CD14-positive monocyte (primary cell): ENCODE measurements around the gene EPHB6. TPM values are rescaled to one million over a fixed set of nuclear protein-coding genes. Genes with fewer than 3 reads are reported as not detected.

Experiments
- DNase-seq, 3 donors: peaks; one replicate each; pipeline ENCODE4 v3.0.0-alpha.2; 2011 to 2022
- H2AFZ ChIP-seq: 2 replicates; pipeline ENCODE4 v1.6.0; 2012; ENCODE audit warnings: mild to moderate bottlenecking, low read depth, low read length, inconsistent platforms; ENCODE audit not compliant: insufficient read depth, poor library complexity, severe bottlenecking
- H3K27ac ChIP-seq, 2 donors: 1 replicate in 1 of 2; 2 replicates in 1 of 2; pipeline ENCODE4 v1.5.1; 2012 to 2013; ENCODE audit warnings: low read length in 2 of 2, control low read depth in 1 of 2, inconsistent platforms in 1 of 2, low read depth in 1 of 2, mild to moderate bottlenecking in 1 of 2
- H3K27me3 ChIP-seq, 2 donors: one replicate each; pipeline versions ENCODE4 v1.6.0 to v1.6.1; 2011 to 2013; ENCODE audit warnings: low read length in 2 of 2; ENCODE audit not compliant: control insufficient read depth in 2 of 2, insufficient read depth in 2 of 2
- H3K36me3 ChIP-seq, 2 donors: replicated peaks in 1 of 2; 1 replicate in 1 of 2; 2 replicates in 1 of 2; pipeline versions ENCODE4 v1.5.1 to v1.6.1; 2012 to 2013; ENCODE audit warnings: low read length in 2 of 2, control low read depth in 1 of 2, inconsistent platforms in 1 of 2, mild to moderate bottlenecking in 1 of 2; ENCODE audit not compliant: insufficient read depth in 2 of 2, control insufficient read depth in 1 of 2
- H3K4me1 ChIP-seq, 2 donors: 1 replicate in 1 of 2; 2 replicates in 1 of 2; pipeline versions ENCODE4 v1.5.1 to v1.6.1; 2012 to 2013; ENCODE audit warnings: low read length in 2 of 2, control low read depth in 1 of 2, inconsistent platforms in 1 of 2, mild to moderate bottlenecking in 1 of 2, moderate library complexity in 1 of 2; ENCODE audit not compliant: insufficient read depth in 2 of 2, control insufficient read depth in 1 of 2
- H3K4me2 ChIP-seq: replicated peaks from 2 replicates; pipeline ENCODE3; 2012; ENCODE audit warnings: low read length, moderate library complexity, mild to moderate bottlenecking; ENCODE audit not compliant: poor library complexity, severe bottlenecking; ENCODE audit errors: extremely low read depth
- H3K4me3 ChIP-seq, 3 experiments: fragments of 200-600 bp in 1 of 3; sonication (generic) in 1 of 3; replicated peaks in 1 of 3; 1 replicate in 2 of 3; 2 replicates in 1 of 3; pipeline ENCODE4 v1.5.1; 2011 to 2013; ENCODE audit warnings: low read length in 3 of 3, mild to moderate bottlenecking in 3 of 3, control low read depth in 2 of 3, low read depth in 2 of 3, inconsistent platforms in 1 of 3, moderate library complexity in 1 of 3
- H3K79me2 ChIP-seq: 2 replicates; pipeline ENCODE4 v1.6.0; 2012; ENCODE audit warnings: mild to moderate bottlenecking, control low read depth, inconsistent platforms, low read length, moderate library complexity; ENCODE audit not compliant: insufficient read depth
- H3K9ac ChIP-seq: 2 replicates; pipeline ENCODE4 v1.6.0; 2017; ENCODE audit warnings: low read length, mild to moderate bottlenecking; ENCODE audit not compliant: insufficient read depth, poor library complexity, severe bottlenecking
- H3K9me3 ChIP-seq, 2 donors: replicated peaks in 1 of 2; 1 replicate in 1 of 2; 2 replicates in 1 of 2; pipeline versions ENCODE4 v1.5.1 to v1.6.1; 2012 to 2013; ENCODE audit warnings: low read length in 2 of 2, control low read depth in 1 of 2; ENCODE audit not compliant: control insufficient read depth in 1 of 2, insufficient read depth in 1 of 2
- H4K20me1 ChIP-seq: 2 replicates; pipeline ENCODE4 v1.6.0; 2012; ENCODE audit warnings: mild to moderate bottlenecking, low read length, control low read depth, moderate library complexity; ENCODE audit not compliant: insufficient read depth
- H3K27ac Mint-ChIP-seq, 7 donors: one replicate each; pipeline ENCODE4 v1.8.0; 2020; ENCODE audit warnings: mild to moderate bottlenecking in 7 of 7, mixed read lengths in 7 of 7, moderate library complexity in 6 of 7, inconsistent platforms in 2 of 7
- H3K27me3 Mint-ChIP-seq, 3 donors: one replicate each; pipeline ENCODE4 v1.8.0; 2021 to 2022; ENCODE audit warnings: low read depth in 3 of 3, mild to moderate bottlenecking in 3 of 3, mixed read lengths in 3 of 3, moderate library complexity in 3 of 3, inconsistent platforms in 1 of 3
- H3K36me3 Mint-ChIP-seq, 2 donors: one replicate each; pipeline ENCODE4 v1.8.0; 2020; ENCODE audit warnings: mixed read lengths in 2 of 2, inconsistent platforms in 1 of 2, mild to moderate bottlenecking in 1 of 2
- H3K4me1 Mint-ChIP-seq: one replicate; pipeline ENCODE4 v1.8.0; 2020; ENCODE audit warnings: mild to moderate bottlenecking, mixed read lengths
- H3K4me3 Mint-ChIP-seq, 2 donors: one replicate each; pipeline ENCODE4 v1.8.0; 2020; ENCODE audit warnings: mild to moderate bottlenecking in 2 of 2, mixed read lengths in 2 of 2, moderate library complexity in 1 of 2
- H3K9me3 Mint-ChIP-seq, 7 donors: one replicate each; pipeline ENCODE4 v1.8.0; 2020 to 2022; ENCODE audit warnings: mixed read lengths in 7 of 7, mild to moderate bottlenecking in 6 of 7, moderate library complexity in 6 of 7, inconsistent platforms in 2 of 7
- WGBS: methylation state at CpG from one replicate; pipeline ENCODE4 v1.1.5; 2013; ENCODE audit warnings: missing lambda C conversion rate; ENCODE audit not compliant: insufficient coverage; 5-methylcytosine and 5-hydroxymethylcytosine counted together
- intact Hi-C, 2 donors: fragments of 100-400 bp; cut with micrococcal nuclease; formaldehyde crosslinking; loops; one replicate each; pipeline versions ENCODE4 v1.15.0 to v1.15.1; 2023
- polyA plus RNA-seq, 3 donors: library from polyadenylated mRNA; depleted of rRNA in 1 of 3; unstranded in 2 of 3; stranded (reverse) in 1 of 3; fragments of 300-500 nt in 2 of 3; fragments of >200 nt in 1 of 3; fragmentation: Illumina TruSeq in 2 of 3; gene quantifications; 1 replicate in 2 of 3; 2 replicates in 1 of 3; pipeline ENCODE4 v1.2.3, GENCODE V29; 2012 to 2021
- TF ChIP-seq, protein P1 (sequence below): fragments of 200-600 bp; IDR thresholded peaks from one replicate; pipeline ENCODE4 v1.8.0; 2022; ENCODE audit warnings: antibody characterized with exemption, mild to moderate bottlenecking

Gene EPHB6
- polyA plus RNA-seq, 3 donors: 7.9 to 18.2 (median 9.3) TPM

DNA sequence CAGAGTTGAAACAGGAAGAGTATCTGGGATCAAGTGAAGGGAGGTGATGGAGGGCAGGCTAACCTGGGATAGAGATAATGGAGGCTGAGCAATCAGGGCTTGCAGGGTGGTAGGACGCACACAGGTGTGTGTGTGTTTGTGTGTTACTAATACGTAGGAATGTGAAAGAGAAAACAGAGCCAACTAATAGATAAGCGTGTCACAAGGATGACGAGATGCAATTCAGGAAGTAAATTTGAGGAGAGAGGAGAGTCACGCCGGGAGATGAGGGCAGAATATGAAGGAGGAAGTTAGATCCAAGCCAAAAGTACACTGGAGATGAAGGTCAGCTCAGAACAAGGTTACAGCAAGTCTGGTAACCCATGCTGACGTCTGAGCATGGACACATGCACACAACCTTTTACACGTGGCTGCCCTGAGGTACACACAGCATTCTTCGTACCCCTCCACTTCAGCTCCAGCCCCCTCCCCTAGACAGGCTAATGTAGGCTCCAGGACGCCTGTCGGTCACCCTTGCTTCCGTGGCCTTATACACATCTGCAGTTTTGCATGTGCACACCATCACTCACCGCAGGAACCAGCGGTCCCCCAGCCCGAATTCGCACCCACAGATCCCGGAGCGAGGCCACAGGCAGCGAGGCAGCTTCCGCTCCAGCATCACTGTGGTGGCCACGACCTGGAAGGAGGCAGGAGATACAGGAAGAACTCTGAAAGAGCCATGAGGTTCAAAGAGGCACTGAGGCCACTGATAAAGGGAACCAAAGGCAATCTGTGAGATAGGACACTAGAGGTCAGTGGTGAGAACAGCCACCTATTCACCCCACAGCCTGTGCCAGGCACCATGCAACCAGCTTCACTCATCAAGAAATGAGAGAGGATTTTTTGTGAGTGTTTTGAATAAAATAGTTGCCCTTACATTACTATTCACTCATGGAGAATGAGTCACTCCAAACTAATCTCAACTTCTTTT, 54.3 kb downstream of the EPHB6 start:
- Histone ChIP-seq H3K4me1 (peaks cover 28 to 33% of the 10 kb centered on the region in 2 donors), H3K9me3 (peaks cover 4 to 6% of the 10 kb centered on the region in 2 donors), H3K79me2 (no peaks in the 10 kb centered on the region), H3K4me2 (peak overlapping the region; percentile 52), H4K20me1 (no peaks in the 10 kb centered on the region), H3K36me3 (no peaks in the 10 kb centered on the region), H2AFZ (peak overlapping the region; percentile 54), H3K4me3 (peak overlapping the region in 1 of 3 experiments; percentile 35), H3K27me3 (no peaks in the 10 kb centered on the region), H3K9ac (no peak overlapping the region), H3K27ac (peak overlapping the region; percentile 21 to 66)
- 51% methylated on average over 19 of the region's 21 CpGs for WGBS
- H3K4me3 Mint-ChIP-seq: peak overlapping the region; percentile 65 to 76
- H3K4me1 Mint-ChIP-seq: peaks cover 38% of the 10 kb centered on the region
- TF ChIP-seq, protein P1, sequence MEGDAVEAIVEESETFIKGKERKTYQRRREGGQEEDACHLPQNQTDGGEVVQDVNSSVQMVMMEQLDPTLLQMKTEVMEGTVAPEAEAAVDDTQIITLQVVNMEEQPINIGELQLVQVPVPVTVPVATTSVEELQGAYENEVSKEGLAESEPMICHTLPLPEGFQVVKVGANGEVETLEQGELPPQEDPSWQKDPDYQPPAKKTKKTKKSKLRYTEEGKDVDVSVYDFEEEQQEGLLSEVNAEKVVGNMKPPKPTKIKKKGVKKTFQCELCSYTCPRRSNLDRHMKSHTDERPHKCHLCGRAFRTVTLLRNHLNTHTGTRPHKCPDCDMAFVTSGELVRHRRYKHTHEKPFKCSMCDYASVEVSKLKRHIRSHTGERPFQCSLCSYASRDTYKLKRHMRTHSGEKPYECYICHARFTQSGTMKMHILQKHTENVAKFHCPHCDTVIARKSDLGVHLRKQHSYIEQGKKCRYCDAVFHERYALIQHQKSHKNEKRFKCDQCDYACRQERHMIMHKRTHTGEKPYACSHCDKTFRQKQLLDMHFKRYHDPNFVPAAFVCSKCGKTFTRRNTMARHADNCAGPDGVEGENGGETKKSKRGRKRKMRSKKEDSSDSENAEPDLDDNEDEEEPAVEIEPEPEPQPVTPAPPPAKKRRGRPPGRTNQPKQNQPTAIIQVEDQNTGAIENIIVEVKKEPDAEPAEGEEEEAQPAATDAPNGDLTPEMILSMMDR: peak; percentile 56
- DNase-seq: peak; percentile 56 to 75 (median 64)
- H3K27ac Mint-ChIP-seq: peak overlapping the region; percentile 38 to 96 (median 91)
- intact Hi-C loops: no loop called here
- peaks cover 2 to 10% (median 4%) of the 10 kb centered on the region in 7 donors for H3K9me3 Mint-ChIP-seq
- no peaks in the 10 kb centered on the region for H3K36me3 Mint-ChIP-seq
- H3K27me3 Mint-ChIP-seq: peaks cover 2 to 4% (median 2%) of the 10 kb centered on the region in 3 donors

DNA sequence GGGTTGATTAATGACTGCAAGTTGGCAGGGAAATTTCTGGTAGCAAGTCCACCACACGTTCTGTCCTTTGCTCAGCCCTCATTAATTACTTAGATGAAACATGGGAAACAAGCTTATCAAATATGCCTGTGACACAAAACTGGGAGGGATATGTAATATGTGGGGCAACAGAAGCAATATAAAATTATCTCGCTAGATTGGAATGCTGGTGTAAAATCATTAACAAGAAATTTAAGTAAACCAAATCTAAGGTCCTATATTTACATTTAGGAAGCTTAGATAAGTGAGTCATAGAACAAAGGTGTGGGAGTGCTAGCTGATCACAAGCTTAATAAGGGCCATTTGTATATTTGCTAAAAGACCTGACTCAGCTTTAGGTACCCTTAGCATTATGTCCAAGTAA, 55.2 kb downstream of the EPHB6 start:
- no CpG with 5 or more reads among the region's 2 CpGs for WGBS
- no peak for DNase-seq
- Histone ChIP-seq H4K20me1 (no peaks in the 10 kb centered on the region), H3K36me3 (no peaks in the 10 kb centered on the region), H3K4me3 (no peak overlapping the region), H3K79me2 (no peaks in the 10 kb centered on the region), H3K27me3 (no peaks in the 10 kb centered on the region), H2AFZ (no peak overlapping the region), H3K9ac (no peak overlapping the region), H3K4me1 (peaks cover 28 to 33% of the 10 kb centered on the region in 2 donors), H3K4me2 (no peak overlapping the region), H3K27ac (peak overlapping the region in 1 of 2 donors; percentile 24), H3K9me3 (no peaks in the 10 kb centered on the region)
- Mint-ChIP-seq H3K4me1 (peaks cover 38% of the 10 kb centered on the region), H3K27me3 (peaks cover 2 to 4% (median 2%) of the 10 kb centered on the region in 3 donors), H3K27ac (peak overlapping the region in 2 of 7 donors; percentile 76 to 96), H3K36me3 (no peaks in the 10 kb centered on the region), H3K9me3 (peaks cover 0 to 6% (median 2%) of the 10 kb centered on the region in 7 donors), H3K4me3 (no peak overlapping the region)
- TF ChIP-seq, protein P1: no peak
- intact Hi-C loops: no loop called here
